ENCODE results near the gene IMMP2L.

DNA sequence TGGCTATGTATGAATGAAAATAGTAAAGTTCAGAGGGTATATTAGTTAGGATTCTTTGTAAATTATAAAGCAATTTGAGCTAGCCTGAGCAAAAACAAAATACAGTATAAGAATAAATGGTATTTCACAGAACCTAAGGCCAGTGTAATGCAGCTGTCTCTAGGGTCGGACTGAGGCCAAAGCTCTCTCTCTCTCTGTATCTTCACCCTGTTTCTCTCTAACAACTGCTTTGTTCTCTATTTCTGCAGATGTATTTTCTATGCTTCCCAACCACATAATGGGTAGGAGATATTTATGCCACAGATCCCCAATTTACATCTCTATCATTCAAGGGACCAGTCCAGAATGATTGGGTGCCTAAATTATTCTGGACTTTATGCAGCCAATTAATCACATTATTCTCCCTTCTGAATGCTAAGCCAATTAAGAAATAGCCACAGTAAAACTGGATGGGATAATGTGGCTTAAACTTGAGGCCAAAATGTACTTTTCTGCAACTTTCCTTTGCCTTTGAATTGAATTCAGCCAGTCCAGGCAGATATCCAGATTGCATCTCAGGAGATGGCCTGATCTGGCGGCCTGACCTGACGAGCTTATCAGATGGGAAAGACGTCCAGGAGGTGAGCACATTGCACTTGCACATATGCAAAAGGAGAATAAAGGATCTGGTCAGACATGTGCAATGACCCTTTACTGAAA, 24.6 kb upstream of the IMMP2L start:
- TF ChIP-seq REST (IDR thresholded peaks at IDR 0.05; ENCODE audit: insufficient read depth in 1 of 2, low read depth in 2 of 2, low read length in 2 of 2), result no peak
- no peak for TF ChIP-seq POLR2AphosphoS5 (IDR thresholded peaks at IDR 0.05; ENCODE audit: low read depth, low read length)
- no peak for TF ChIP-seq SIN3A (IDR thresholded peaks at IDR 0.05; ENCODE audit: borderline replicate concordance, insufficient read depth, low read length)
